CD4-positive, alpha-beta T cell treated with Interleukin-21 for 1 hour (primary cell): Measurements from ENCODE around the gene GABARAP.
A peak's percentile ranks its signal among the peaks of the same experiment; 100 is the strongest.
"Not testable (repeated sequence)": the region's sequence is repeated elsewhere in the genome, so short reads cannot be mapped to it uniquely, and the experiment has no call there.

Experiments
- DNase-seq: peaks from one replicate; pipeline ENCODE4 v3.0.0-alpha.2; 2020

The GABARAP gene

DNA sequence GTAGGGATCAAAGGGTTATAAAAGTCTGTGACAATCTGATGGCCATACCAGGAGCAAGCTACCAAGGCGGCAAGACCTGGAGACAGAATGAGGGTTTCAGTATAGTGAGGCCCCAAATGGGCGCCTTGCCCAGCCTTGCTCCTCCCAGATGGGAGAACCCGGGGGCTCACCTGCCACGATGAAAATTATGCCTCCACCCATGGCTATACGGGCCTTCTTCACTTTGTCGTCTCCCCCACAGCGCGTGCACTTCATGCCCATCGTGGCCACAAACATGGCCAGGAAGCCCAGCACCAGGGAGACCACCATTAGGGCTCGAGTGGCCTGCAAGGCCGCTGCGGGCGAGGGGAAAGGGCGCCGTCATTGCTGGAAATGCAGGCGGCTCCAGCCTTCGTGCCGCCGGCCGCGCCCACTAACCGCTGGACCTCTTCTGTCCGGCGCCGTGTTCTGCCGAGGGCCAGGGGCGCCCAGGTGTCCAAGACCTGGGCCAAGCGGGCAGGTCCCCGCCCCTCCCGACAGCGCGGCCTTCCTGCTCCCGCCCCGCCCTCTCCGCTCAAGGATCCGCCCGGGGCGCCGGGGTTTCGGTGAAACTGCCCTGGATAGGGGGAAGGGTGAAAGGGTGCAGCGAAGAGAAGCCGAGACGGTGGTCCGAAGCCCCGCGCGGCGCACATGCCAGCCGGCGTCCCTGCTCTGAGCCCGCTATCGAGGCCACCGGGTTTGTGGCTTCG is 18.6 kb upstream of the GABARAP start:
- peak; percentile 44 for DNase-seq

DNA sequence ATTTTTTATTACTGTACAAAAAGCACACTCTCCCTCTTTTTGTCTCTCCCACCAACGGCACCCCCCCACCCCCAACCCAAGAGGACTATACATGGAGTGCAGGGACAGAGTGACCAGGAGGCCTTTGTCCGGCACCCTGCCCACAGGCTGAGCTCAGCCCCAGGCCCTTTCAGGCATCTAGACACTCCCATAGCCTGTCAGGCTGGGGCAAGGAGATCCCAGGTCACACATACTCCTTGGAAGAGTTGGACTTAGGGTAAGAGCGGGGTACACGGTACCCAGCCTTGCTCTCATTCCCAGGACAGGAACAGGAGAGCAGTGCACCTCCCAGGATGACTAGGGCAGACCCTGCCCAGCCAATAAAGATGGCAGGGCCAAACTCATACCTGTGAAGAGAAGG is 17.9 kb upstream of the GABARAP start:
- no peak for DNase-seq

DNA sequence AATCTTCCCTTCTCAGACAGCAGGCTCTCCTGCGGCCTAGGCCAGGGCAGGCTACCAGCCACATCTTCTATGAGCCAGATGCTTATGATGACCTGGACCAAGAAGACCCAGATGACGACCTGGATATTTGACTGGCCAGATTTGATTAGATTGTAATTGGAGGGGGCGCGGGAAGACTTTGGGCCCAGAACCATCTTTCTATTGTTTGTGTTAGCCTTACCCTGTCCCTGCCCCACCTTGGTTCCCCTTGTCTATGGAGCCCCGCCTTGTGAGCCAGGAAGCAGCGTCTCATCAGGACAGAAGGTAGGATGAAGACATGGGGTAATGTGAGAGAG is 17.3 kb upstream of the GABARAP start:
- no peak for DNase-seq

DNA sequence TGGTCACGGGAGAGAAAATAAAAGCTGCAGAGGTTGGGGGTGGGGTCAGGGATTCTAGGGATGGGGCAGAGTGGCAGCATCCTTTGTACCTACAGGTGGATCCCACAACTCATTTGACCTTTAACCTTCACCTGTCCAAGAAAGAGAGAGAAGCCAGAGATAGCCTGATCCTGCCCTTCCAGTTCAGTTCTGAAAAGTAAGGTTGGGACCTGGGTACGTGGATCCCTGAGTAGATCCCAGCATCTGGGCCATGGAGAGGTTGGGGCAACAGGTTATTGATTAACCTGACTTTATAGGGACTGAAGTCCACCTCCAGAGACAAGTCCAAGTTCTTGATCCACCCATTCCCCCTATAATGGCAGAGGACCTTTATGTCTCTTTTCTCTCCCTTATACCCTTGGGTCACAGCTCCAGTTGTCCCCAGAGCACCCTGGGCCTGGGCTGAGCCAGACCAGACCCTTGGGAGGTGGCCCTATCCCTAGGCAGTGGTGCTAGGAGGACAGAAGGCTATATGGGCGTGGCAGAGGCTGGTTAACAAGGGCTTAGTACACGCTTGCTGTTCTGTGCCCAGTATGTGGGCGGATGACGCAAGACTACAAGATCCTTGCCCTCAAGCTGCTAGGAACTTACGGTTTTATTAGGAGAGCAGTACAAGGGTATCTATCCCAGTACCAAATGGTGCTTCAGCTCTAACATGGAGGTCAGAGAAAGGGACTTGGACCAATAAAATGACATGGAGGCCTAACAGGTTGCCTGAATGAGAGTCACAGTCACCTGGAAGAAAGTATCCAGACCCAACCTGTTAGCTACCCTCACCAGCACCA is 16.7 kb upstream of the GABARAP start:
- no peak for DNase-seq

DNA sequence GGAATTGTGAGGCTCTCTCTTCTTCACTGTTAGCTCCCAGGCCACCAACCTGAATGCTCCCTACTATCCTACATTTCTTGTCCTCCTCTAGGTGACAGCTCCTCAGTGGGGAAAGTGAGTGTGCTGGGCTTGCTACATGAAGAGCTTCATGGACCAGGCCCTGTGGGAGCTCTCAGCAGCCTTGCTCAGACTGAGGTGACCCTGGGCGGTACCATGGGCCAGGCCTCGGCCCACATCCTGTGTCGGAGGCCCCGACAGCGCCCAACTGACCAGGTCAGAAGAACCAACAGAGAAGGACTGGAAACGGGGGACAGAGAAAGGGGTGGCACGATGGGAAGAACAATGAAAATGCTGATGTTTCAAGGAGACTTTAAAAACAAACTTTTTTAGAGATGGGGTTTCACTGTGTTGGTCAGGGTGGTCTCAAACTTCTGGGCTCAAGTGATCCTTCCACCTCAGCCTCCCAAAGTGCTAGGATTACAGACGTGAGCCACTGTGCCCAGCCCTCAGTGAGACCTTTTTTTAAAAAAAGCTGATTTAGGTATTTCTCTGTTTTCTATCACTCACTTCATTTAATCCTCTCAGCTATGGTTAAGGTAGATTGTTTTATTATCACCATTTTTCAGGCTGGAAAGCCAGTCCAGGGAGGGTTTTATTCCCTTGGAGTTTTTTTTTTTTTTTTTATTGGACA is 14.7 kb upstream of the GABARAP start:
- no peak for DNase-seq

DNA sequence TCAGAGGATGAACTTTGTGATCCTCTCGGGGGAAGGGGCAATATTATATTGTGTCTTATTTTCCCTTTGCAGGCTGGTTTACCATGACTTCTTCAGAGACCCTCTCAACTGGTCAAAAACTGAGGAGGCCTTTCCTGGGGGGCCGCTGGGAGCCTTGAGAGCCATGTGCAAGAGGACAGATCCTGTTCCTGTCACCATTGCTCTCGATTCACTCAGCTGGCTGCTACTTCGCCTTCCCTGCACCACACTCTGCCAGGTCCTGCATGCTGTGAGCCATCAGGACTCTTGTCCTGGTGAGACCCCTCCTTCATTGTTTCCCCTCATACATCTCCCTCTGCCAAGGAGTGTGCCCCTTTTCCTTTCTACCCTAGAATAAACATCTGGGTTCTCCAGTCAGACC is 12.3 kb upstream of the GABARAP start:
- no peak for DNase-seq

DNA sequence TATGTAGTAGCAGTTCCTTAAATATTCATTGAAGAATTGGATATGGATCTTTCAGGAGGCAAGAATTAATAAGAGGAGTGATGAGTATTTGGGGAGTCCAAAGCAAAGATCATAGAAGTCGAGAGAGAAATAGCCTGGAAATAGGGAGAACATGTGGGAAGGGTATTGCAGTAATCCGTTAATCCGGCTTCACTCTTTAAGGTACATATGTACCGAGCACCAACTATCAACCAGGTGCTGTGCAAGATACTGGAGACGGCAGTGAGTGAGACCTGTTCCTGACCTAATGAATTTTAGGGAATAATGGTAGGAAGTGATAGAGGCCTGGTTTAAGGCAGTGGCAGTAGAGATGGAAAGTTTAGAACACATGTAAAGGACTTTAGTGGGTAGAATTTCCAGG is 10.8 kb upstream of the GABARAP start:
- no peak for DNase-seq

DNA sequence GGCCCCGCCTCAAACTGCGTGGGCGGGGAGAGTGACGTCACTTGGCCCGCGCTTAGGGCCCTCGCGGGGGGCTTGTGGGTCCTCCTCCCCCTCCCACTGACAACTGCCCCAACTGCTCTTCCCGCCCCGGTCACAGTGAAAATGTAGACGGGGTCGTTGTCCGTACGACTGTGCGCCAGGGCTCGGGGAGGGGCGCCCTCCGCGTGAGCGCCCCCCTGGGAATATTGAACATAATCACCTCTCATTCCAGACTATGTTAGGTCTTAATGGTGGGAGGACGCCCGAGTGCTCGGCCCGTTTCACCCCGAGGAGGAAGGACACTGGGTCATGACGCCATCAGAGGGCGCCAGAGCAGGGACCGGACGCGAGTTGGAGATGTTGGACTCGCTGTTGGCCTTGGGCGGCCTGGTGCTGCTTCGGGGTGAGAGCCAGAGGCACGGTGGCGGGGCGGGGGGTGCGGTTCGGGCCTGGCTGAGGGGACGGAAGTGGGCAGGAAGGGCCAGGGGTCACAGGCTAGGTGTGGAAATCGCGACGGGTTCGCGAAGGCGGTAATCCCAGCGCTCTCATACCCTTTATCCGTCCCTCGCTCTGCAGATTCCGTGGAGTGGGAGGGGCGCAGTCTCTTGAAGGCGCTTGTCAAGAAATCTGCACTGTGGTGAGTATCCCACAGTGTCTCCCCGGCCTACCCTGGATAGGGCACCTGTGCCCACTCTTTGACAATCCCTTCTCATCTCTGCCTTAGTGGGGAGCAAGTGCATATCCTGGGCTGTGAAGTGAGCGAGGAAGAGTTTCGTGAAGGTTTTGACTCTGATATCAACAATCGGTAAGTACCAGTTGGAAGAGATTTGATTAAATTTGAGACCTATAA is 10.2 kb upstream of the GABARAP start, which contains the start of gene ELP5:
Gene ELP5, plus strand, starts transcription at position 40 of the 868 bp plus-strand sequence. Its CDS starts 336 bp downstream, at position 376.
- peak; percentile 91 for DNase-seq

DNA sequence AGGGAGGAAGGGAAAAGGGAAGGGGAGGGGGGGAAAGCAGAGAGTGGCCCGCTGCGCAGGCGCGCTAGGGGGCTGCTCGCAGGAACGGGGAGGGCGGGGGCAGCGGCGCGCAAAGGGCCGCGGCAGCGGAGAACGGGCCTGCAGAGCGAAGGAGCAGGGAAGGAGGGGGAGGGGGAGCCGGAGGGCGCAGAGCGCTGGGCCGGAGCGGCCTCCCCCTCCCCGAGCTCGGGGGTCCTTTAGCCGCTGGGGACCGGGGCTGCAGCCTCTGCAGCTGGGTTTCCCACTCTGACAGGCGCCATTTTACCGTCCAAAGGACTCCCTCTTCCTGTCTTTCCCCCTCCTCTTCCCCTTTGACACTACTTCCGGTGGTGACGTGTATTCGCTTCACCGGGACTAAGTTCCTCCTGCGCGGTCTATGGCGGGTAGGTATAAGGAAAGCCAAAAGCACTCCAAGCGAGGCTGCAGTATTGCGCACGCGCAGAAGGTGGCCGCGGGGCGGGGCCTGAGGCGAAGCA is 9.5 kb upstream of the GABARAP start, which contains the start of gene CTDNEP1:
Gene CTDNEP1, minus strand, starts transcription at position 74 of the 515 bp plus-strand sequence. CDS start 438 bp downstream, outside the sequence.
- peak; percentile 99 for DNase-seq

DNA sequence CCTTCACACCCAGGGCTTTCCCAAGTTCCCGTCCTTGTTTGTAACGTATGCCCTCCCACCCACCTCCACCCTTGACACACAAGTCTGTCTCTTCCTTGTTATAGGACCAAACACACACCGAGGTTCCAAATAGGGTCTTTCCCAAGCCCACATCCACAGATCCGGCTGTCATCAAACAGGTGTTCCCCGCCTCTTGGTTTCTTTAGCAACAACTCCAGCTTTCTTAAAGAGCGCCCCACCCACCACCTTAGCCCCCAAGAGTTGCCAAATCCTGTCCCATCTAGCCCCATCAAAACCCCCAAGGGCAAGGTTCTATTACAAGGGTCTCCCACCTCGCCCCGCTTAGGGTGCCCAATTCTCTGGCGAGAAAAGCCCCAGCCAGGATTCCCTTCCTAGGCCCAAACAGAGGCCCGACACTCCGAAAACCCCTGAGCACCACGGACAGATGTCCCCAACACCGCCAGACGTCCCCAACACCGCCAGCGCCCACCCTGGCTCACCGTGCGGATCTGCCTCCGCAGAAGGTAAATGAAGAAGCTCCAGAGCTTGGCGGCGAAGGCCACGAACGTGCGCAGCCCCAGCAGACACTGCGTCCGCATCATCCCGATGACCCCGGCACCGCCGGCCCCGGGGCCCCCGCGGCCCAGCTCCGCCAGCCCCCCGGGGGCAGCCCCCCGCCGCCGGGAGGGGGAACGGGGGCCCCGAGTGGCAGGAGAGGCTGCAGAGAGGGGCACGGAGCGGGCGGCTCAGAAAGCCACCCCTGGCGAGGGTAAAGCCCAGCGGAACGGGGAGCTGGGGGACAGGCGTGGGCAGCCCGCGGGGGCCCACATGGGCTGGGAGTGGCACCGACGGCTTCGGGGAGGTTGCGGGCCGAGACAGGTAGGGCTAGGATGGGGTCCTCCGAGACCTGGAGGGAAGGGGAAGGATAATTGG is 8.7 kb upstream of the GABARAP start:
- peak; percentile 77 for DNase-seq

DNA sequence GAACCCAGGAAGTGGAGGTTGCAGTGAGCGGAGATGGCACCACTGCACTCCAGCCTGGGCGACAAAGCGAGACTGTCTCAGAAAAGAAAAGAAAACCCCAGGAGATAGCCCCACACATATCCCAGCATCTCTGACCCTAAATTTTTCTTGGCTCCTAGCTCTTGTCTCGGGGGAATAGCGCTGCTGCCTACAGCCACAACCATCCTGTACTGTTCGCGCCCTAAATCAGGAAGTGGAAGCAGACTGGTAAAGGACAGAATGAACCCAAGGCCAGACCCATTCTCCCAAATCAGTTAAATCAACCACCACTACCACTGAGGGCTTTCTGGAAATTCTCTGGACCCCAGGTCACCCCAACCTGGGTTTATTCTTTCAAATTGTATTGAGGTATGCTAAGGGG is 7.6 kb upstream of the GABARAP start:
- DNase-seq = no peak

DNA sequence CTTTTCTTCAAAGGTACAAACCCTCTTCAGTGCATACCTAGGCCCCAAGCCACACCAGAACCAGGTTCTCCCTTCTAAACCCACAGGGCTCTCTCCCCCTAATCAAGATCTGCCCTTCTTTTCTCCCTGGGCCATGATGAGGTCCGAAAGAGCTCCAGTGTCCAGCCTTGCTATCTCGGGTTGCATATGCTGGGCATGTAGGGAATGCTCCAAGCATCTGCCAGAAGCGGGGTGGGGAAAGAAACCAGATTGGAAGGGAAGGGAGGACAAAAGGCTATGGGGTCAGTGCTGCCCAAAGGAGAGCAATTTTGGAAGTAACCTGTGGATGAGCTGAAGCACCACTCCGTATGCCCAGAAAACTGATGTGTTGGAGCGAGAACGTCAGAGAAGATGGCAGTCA is 7.0 kb upstream of the GABARAP start:
- no peak for DNase-seq

DNA sequence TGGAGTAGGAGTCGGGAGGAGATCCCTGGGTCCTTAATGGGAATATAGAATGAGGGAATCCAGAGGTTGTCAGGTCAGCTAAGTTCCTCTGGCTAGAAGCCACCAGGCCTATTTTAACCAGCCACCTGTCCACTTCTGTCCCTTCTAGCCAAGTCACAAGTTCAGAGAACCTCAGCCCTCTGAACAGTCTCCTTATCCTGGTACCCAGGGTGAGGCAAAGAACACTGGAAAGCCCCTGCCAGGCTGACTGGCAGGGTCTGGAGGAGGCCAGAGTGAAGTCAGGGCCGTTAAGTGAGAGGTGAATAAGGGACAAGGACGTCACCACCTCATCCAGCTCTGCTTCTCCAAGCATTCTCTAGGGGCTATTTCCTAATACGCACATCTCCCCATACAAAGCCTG is 6.5 kb upstream of the GABARAP start:
- no peak for DNase-seq

DNA sequence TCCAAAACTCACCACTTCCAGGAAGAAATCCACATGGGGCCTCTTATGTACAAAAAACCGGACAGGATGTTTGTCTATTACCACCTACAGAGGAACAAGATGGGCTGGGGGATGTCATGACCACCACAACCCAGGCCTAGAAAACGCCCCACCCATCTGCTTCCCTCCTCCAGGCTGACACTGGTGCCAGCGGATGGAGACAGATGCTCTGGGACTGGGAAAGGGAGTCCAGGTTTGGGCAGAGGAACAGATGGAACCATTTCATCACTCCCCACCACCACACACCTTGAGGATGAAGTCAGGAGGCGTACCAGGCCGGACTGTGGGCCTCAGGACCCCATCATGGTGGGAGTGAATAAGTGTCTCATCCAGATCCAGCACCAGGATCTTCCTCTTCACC is 4.5 kb upstream of the GABARAP start:
- DNase-seq = no peak

DNA sequence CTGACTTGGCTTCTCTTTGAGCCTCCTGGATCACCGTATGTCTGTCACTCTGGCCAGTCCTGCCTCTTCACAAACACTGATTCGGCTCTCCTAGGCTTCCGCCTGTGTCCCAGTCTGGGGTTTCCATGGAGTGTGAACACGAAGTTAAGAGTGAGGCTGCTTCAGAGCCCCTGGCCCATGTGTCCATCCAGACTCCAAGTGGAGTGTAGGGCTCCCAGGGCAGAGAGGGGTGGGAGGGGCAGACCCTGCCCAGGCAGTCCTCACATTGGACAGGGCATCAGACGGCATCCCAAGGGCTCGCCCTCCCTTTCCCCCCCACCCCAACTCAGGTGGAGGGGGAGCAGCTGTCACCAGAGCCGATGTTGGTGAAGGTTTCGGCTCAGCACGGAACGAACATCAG is 1.6 kb upstream of the GABARAP start:
- not testable (repeated sequence) for DNase-seq

DNA sequence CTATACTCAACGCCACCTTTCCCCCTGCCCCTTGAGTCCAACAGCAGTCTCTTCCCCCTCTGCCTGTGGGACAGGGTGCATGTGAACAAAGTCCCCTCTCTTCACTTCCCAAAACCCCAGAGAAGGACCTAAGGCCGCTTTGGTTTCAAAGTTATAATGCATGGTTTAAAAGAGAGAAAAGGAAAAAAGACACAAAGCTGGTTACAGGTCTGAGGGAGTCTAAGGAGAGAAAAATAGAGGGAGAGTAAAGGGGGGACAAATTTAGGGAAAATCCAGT is 1.1 kb upstream of the GABARAP start:
- DNase-seq = no peak

DNA sequence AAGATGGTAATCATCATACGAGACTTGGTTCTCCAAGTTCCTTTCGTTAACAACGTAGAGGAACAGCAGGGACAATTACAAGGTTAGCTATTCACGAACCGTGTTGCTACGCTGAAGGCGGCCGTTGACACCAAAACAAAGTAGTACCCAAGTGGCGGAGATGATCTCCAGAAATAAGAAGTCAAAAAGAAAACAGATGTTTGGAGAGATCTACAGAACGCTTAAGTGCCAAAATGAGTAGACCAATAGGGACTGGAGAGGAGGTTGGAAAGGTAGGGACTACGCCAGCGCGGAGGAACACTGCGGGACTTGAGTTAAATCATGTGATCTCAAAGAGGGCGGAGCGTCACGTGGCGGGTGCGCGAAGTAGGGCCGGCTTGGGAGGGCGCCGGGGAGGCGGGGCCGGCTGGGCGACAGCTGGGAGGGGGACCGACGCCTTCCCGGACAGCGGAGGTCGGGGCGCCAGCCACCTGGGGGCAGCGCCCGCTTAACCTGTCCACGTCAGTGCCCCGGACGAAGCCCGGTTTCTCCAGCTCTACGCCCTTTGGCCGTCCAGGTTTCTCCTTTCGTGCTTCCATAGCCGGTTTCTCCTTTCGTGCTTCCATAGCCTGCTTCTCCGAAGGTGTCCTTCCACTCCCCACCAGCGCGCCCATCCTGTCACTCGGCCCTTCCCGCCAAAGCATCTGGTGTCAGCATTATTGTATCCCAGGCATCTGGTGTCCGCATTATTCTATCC is 636 bp upstream of the GABARAP start:
- DNase-seq = peak; percentile 95

DNA sequence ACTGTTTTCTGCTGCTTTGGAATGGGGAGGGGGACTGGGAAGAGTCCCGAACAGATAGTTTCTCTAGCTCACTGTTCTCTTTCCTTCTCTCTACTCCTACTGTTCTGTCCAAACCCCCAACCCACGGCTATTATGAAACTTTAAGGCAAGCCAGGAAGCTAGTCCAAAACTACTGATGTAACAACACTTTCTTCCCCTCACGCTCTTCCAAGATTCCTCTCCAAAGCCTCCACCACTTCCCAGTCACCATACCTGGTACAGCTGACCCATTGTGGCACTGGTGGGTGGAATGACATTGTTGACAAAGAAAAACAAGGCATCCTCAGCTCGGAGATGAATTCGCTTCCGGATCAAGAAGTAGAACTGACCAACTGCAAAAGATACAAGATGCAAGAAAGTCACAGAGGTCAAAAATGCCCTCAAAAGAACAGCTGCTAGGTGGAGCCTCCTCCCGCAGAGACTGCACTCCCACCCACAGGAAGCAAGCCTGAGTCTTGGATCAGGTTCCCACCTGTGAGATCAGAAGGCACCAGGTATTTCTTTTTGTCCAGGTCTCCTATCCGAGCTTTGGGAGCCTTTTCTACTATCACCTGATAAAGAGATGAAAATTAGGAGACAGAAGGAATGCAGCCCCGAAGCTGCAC is 1.0 kb downstream of the GABARAP start:
- DNase-seq = no peak

DNA sequence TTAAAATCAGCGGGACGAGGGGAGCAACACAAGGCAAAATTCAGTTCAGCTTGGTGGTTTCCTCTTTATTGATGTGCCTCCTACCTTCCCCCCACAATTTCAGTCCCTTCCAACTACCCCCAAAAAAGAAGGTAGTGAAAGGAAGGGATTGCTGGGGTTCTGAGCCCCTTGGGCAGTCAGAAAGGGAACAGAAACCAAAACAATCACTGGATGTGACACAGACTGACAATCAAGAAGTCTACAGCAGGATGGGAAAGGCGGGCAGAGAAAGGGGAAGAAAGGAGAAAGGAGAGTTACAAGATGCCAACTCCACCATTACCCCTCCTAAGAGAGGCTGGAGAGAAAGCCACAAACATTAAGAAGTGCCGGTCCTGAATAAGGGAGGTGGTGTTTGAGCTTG is 1.9 kb downstream of the GABARAP start:
- DNase-seq = no peak
